WTC11 (cell line): ENCODE results near the gene STXBP5. TPM values are rescaled to one million over a fixed set of nuclear protein-coding genes. Genes with fewer than 3 reads are reported as not detected.

Experiments
- ATAC-seq: fragments of 200-7000 bp; cut with Tn5 transposase; 2 replicates; pipeline ENCODE4 v1.10.0; 2021; ENCODE audit warnings: mild to moderate bottlenecking, moderate library complexity
- CTCF ChIA-PET: fragments of 300-600 bp; sonication (Branson Sonifier 250); formaldehyde crosslinking; loops from one replicate; lab custom pipeline; 2021; ENCODE audit warnings: antibody characterized with exemption; lab: Charles Lee
- POLR2A ChIA-PET: fragments of 350-600 bp; sonication (Branson Sonifier 250); formaldehyde crosslinking; loops from one replicate; lab custom pipeline; 2021; ENCODE audit warnings: antibody characterized with exemption; lab: Charles Lee
- DNase-seq: peaks from one replicate; pipeline ENCODE4 v3.0.0; 2021; ENCODE audit warnings: low spot score
- H3K27ac Mint-ChIP-seq: 2 replicates; pipeline ENCODE4 v1.8.0; 2021; ENCODE audit warnings: mixed read lengths
- H3K27me3 Mint-ChIP-seq: 2 replicates; pipeline ENCODE4 v1.8.0; 2021; ENCODE audit warnings: low read depth, mild to moderate bottlenecking, moderate library complexity, mixed read lengths
- H3K36me3 Mint-ChIP-seq: 2 replicates; pipeline ENCODE4 v1.8.0; 2021; ENCODE audit warnings: mixed read lengths
- H3K4me1 Mint-ChIP-seq: 2 replicates; pipeline ENCODE4 v1.8.0; 2022; ENCODE audit warnings: mixed read lengths
- H3K4me3 Mint-ChIP-seq: 2 replicates; pipeline ENCODE4 v1.8.0; 2021; ENCODE audit warnings: mild to moderate bottlenecking, moderate library complexity, mixed read lengths
- H3K9me3 Mint-ChIP-seq: 2 replicates; pipeline ENCODE4 v1.8.0; 2021; ENCODE audit warnings: mixed read lengths
- ATF1 ChIP-seq: sonication (generic); formaldehyde crosslinking; IDR thresholded peaks from 2 replicates; pipeline ENCODE4 v1.8.1; 2023; ENCODE audit warnings: mild to moderate bottlenecking, moderate library complexity, missing genetic modification reagents
- ATF6 ChIP-seq: sonication (generic); formaldehyde crosslinking; IDR thresholded peaks from 2 replicates; pipeline ENCODE4 v1.8.1; 2023; ENCODE audit warnings: mild to moderate bottlenecking, missing genetic modification reagents
- CBFB ChIP-seq: sonication (generic); formaldehyde crosslinking; IDR thresholded peaks from 2 replicates; pipeline ENCODE4 v1.8.1; 2022; ENCODE audit warnings: mild to moderate bottlenecking, low read depth, missing genetic modification reagents
- CREB1 ChIP-seq: sonication (generic); formaldehyde crosslinking; IDR thresholded peaks from 2 replicates; pipeline ENCODE4 v1.8.0; 2023; ENCODE audit warnings: mild to moderate bottlenecking, missing genetic modification reagents
- E2F5 ChIP-seq: sonication (generic); formaldehyde crosslinking; IDR thresholded peaks from 2 replicates; pipeline ENCODE4 v1.8.1; 2022; ENCODE audit warnings: mild to moderate bottlenecking, moderate library complexity, missing genetic modification reagents
- ELF4 ChIP-seq: sonication (generic); formaldehyde crosslinking; IDR thresholded peaks from 2 replicates; pipeline ENCODE4 v1.8.1; 2022; ENCODE audit warnings: low read depth, mild to moderate bottlenecking, moderate library complexity, missing genetic modification reagents
- GABPB1 ChIP-seq: sonication (generic); formaldehyde crosslinking; IDR thresholded peaks from 2 replicates; pipeline ENCODE4 v1.8.1; 2023; ENCODE audit warnings: mild to moderate bottlenecking, missing genetic modification reagents
- GRHL2 ChIP-seq: fragments of 250-450 bp; sonication (Bioruptor Pico); IDR thresholded peaks from 2 replicates; pipeline ENCODE4 v1.8.0; 2022; ENCODE audit warnings: mild to moderate bottlenecking, moderate library complexity; ENCODE audit not compliant: insufficient replicate concordance, severe bottlenecking
- HMGA2 ChIP-seq: fragments of 250-450 bp; sonication (Bioruptor Pico); IDR thresholded peaks from 2 replicates; pipeline ENCODE4 v1.4.0; 2021; ENCODE audit warnings: mild to moderate bottlenecking, moderate library complexity
- IRF1 ChIP-seq: sonication (generic); formaldehyde crosslinking; IDR thresholded peaks from 2 replicates; pipeline ENCODE4 v1.8.0; 2023; ENCODE audit warnings: missing genetic modification reagents
- IRF2 ChIP-seq: sonication (generic); formaldehyde crosslinking; IDR thresholded peaks from 2 replicates; pipeline ENCODE4 v1.8.0; 2022; ENCODE audit warnings: low read depth, missing genetic modification reagents, borderline replicate concordance
- MXD4 ChIP-seq: fragments of 250-450 bp; sonication (Bioruptor Pico); IDR thresholded peaks from 2 replicates; pipeline ENCODE4 v1.8.0; 2021; ENCODE audit warnings: mild to moderate bottlenecking, moderate library complexity, borderline replicate concordance
- NFATC4 ChIP-seq: fragments of 250-450 bp; sonication (Bioruptor Pico); IDR thresholded peaks from 2 replicates; pipeline ENCODE4 v1.9.0; 2021; ENCODE audit warnings: mild to moderate bottlenecking
- NR3C1 ChIP-seq: sonication (generic); formaldehyde crosslinking; conservative IDR thresholded peaks from 2 replicates; pipeline ENCODE4 v1.8.1; 2023; ENCODE audit warnings: low read depth, mild to moderate bottlenecking, missing genetic modification reagents
- OVOL2 ChIP-seq: fragments of 250-450 bp; sonication (Bioruptor Pico); IDR thresholded peaks from 2 replicates; pipeline ENCODE4 v1.9.0; 2021; ENCODE audit warnings: mild to moderate bottlenecking, borderline replicate concordance
- RELA ChIP-seq: sonication (generic); formaldehyde crosslinking; IDR thresholded peaks from 2 replicates; pipeline ENCODE4 v1.8.1; 2022; ENCODE audit warnings: missing genetic modification reagents, mild to moderate bottlenecking, borderline replicate concordance
- SOX15 ChIP-seq: fragments of 250-450 bp; sonication (Bioruptor Pico); IDR thresholded peaks from 2 replicates; pipeline ENCODE4 v1.9.0; 2021; ENCODE audit warnings: mild to moderate bottlenecking
- SP1 ChIP-seq: sonication (generic); formaldehyde crosslinking; conservative IDR thresholded peaks from 2 replicates; pipeline ENCODE4 v1.8.1; 2022; ENCODE audit warnings: missing genetic modification reagents
- TEAD1 ChIP-seq: sonication (generic); formaldehyde crosslinking; IDR thresholded peaks from 2 replicates; pipeline ENCODE4 v1.8.0; 2022; ENCODE audit warnings: mild to moderate bottlenecking, missing genetic modification reagents
- ZNF121 ChIP-seq: sonication (generic); formaldehyde crosslinking; IDR thresholded peaks from 2 replicates; pipeline ENCODE4 v1.8.0; 2023; ENCODE audit warnings: missing genetic modification reagents
- ZNF423 ChIP-seq: fragments of 250-450 bp; sonication (Bioruptor Pico); IDR thresholded peaks from 2 replicates; pipeline ENCODE4 v2.1.2; 2022; ENCODE audit warnings: mild to moderate bottlenecking, moderate library complexity
- total RNA-seq: library from RNA; stranded (reverse); gene quantifications from 3 replicates; pipeline ENCODE4 v1.2.3, GENCODE V29; 2021
- TF ChIP-seq, protein P1 (sequence below): fragments of 200-600 bp; IDR thresholded peaks from 2 replicates; pipeline ENCODE4 v1.8.0; 2022; ENCODE audit warnings: antibody characterized with exemption
- TF ChIP-seq, protein P2 (sequence below): sonication (generic); formaldehyde crosslinking; IDR thresholded peaks from 2 replicates; pipeline ENCODE4 v1.8.0; 2022; ENCODE audit warnings: mild to moderate bottlenecking, missing genetic modification reagents
- TF ChIP-seq, protein P3 (sequence below): sonication (generic); formaldehyde crosslinking; IDR thresholded peaks from 2 replicates; pipeline ENCODE4 v1.8.0; 2022; ENCODE audit warnings: missing genetic modification reagents
- TF ChIP-seq, protein P4 (sequence below): sonication (generic); formaldehyde crosslinking; IDR thresholded peaks from 2 replicates; pipeline ENCODE4 v1.8.0; 2023; ENCODE audit warnings: mild to moderate bottlenecking, missing genetic modification reagents

The STXBP5 gene
- total RNA-seq, 1 experiment from 2014 or later, result 13.2 TPM

DNA sequence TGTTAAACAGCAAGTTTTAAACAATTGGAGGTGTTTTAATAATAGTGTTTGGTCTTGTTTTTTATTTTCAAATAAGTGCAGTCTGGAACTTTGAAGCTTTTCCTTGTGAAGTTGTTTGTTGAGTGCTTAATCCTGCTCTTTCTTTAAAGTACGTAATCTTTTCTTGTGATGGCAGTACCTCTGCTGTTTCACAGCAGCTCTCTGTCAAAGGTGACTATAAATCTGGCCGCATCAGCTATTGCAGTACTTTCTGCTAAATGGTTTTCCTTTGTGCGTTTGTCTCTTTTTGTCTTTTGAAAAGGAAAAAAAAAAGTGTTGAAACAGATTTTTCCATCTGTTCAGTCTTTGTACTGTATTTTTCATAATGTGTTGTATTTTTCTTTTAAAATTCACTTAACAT is 12.7 kb downstream of the STXBP5 start:
- Mint-ChIP-seq H3K27me3 (no peaks in the 10 kb centered on the region), H3K4me1 (peaks cover 9% of the 10 kb centered on the region), H3K4me3 (no peak overlapping the region), H3K36me3 (no peaks in the 10 kb centered on the region), H3K27ac (no peak overlapping the region), H3K9me3 (no peaks in the 10 kb centered on the region)
- POLR2A ChIA-PET, result no interaction called here
- DNase-seq (no peak), ATAC-seq (no peak)
- no peak for TF ChIP-seq ELF4 (CRISPR knock-in tag)
- no peak for TF ChIP-seq ATF1 (CRISPR knock-in tag)
- TF ChIP-seq IRF2 (CRISPR knock-in tag), result no peak
- no peak for TF ChIP-seq TEAD1 (CRISPR knock-in tag)
- TF ChIP-seq CBFB (CRISPR knock-in tag), result no peak
- no peak for TF ChIP-seq CREB1 (CRISPR knock-in tag)
- TF ChIP-seq, protein P1, sequence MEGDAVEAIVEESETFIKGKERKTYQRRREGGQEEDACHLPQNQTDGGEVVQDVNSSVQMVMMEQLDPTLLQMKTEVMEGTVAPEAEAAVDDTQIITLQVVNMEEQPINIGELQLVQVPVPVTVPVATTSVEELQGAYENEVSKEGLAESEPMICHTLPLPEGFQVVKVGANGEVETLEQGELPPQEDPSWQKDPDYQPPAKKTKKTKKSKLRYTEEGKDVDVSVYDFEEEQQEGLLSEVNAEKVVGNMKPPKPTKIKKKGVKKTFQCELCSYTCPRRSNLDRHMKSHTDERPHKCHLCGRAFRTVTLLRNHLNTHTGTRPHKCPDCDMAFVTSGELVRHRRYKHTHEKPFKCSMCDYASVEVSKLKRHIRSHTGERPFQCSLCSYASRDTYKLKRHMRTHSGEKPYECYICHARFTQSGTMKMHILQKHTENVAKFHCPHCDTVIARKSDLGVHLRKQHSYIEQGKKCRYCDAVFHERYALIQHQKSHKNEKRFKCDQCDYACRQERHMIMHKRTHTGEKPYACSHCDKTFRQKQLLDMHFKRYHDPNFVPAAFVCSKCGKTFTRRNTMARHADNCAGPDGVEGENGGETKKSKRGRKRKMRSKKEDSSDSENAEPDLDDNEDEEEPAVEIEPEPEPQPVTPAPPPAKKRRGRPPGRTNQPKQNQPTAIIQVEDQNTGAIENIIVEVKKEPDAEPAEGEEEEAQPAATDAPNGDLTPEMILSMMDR, result no peak
- TF ChIP-seq RELA (CRISPR knock-in tag), result no peak
- TF ChIP-seq, protein P2, sequence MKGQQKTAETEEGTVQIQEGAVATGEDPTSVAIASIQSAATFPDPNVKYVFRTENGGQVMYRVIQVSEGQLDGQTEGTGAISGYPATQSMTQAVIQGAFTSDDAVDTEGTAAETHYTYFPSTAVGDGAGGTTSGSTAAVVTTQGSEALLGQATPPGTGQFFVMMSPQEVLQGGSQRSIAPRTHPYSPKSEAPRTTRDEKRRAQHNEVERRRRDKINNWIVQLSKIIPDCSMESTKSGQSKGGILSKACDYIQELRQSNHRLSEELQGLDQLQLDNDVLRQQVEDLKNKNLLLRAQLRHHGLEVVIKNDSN, result no peak
- TF ChIP-seq SOX15 (CRISPR knock-in tag), result no peak
- TF ChIP-seq HMGA2 (CRISPR knock-in tag), result no peak
- TF ChIP-seq NR3C1, result no peak
- TF ChIP-seq ATF6, result no peak
- no peak for TF ChIP-seq OVOL2 (CRISPR knock-in tag)
- TF ChIP-seq IRF1 (CRISPR knock-in tag), result no peak
- no peak for TF ChIP-seq ZNF121 (CRISPR knock-in tag)
- no peak for TF ChIP-seq NFATC4 (CRISPR knock-in tag)
- CTCF ChIA-PET, result no interaction called here

- Mint-ChIP-seq H3K27me3 (no peaks in the 10 kb centered on the region), H3K36me3 (peaks cover 1% of the 10 kb centered on the region; the same call in 1 of the 2 replicates), H3K27ac (no peak overlapping the region), H3K9me3 (no peaks in the 10 kb centered on the region), H3K4me3 (no peak overlapping the region), H3K4me1 (peaks cover 19% of the 10 kb centered on the region)
- ATAC-seq (no peak), DNase-seq (no peak)
- POLR2A ChIA-PET, result no interaction called here
- CTCF ChIA-PET, result no interaction called here
- TF ChIP-seq GRHL2 (CRISPR knock-in tag), result no peak
- TF ChIP-seq, protein P3, sequence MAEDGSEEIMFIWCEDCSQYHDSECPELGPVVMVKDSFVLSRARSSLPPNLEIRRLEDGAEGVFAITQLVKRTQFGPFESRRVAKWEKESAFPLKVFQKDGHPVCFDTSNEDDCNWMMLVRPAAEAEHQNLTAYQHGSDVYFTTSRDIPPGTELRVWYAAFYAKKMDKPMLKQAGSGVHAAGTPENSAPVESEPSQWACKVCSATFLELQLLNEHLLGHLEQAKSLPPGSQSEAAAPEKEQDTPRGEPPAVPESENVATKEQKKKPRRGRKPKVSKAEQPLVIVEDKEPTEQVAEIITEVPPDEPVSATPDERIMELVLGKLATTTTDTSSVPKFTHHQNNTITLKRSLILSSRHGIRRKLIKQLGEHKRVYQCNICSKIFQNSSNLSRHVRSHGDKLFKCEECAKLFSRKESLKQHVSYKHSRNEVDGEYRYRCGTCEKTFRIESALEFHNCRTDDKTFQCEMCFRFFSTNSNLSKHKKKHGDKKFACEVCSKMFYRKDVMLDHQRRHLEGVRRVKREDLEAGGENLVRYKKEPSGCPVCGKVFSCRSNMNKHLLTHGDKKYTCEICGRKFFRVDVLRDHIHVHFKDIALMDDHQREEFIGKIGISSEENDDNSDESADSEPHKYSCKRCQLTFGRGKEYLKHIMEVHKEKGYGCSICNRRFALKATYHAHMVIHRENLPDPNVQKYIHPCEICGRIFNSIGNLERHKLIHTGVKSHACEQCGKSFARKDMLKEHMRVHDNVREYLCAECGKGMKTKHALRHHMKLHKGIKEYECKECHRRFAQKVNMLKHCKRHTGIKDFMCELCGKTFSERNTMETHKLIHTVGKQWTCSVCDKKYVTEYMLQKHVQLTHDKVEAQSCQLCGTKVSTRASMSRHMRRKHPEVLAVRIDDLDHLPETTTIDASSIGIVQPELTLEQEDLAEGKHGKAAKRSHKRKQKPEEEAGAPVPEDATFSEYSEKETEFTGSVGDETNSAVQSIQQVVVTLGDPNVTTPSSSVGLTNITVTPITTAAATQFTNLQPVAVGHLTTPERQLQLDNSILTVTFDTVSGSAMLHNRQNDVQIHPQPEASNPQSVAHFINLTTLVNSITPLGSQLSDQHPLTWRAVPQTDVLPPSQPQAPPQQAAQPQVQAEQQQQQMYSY, result no peak
- no peak for TF ChIP-seq GABPB1 (CRISPR knock-in tag)
- TF ChIP-seq, protein P4, sequence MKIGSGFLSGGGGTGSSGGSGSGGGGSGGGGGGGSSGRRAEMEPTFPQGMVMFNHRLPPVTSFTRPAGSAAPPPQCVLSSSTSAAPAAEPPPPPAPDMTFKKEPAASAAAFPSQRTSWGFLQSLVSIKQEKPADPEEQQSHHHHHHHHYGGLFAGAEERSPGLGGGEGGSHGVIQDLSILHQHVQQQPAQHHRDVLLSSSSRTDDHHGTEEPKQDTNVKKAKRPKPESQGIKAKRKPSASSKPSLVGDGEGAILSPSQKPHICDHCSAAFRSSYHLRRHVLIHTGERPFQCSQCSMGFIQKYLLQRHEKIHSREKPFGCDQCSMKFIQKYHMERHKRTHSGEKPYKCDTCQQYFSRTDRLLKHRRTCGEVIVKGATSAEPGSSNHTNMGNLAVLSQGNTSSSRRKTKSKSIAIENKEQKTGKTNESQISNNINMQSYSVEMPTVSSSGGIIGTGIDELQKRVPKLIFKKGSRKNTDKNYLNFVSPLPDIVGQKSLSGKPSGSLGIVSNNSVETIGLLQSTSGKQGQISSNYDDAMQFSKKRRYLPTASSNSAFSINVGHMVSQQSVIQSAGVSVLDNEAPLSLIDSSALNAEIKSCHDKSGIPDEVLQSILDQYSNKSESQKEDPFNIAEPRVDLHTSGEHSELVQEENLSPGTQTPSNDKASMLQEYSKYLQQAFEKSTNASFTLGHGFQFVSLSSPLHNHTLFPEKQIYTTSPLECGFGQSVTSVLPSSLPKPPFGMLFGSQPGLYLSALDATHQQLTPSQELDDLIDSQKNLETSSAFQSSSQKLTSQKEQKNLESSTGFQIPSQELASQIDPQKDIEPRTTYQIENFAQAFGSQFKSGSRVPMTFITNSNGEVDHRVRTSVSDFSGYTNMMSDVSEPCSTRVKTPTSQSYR (CRISPR knock-in tag), result no peak
- no peak for TF ChIP-seq ELF4 (CRISPR knock-in tag)
- no peak for TF ChIP-seq ZNF423 (CRISPR knock-in tag)
- no peak for TF ChIP-seq TEAD1 (CRISPR knock-in tag)
- TF ChIP-seq MXD4 (CRISPR knock-in tag), result no peak
- no peak for TF ChIP-seq OVOL2 (CRISPR knock-in tag)
- no peak for TF ChIP-seq E2F5
- TF ChIP-seq SP1, result no peak
These were observed 13.7 kb downstream of the STXBP5 start for GRCh38 chr6:147217840-147218404.
